SK-N-DZ (cell line): ENCODE measurements around the gene ANO2.

Experiments
- DNase-seq: peaks from one replicate; pipeline ENCODE4 v3.0.0-alpha.2; 2015; ENCODE audit warnings: low spot score

ANO2 gene

DNA sequence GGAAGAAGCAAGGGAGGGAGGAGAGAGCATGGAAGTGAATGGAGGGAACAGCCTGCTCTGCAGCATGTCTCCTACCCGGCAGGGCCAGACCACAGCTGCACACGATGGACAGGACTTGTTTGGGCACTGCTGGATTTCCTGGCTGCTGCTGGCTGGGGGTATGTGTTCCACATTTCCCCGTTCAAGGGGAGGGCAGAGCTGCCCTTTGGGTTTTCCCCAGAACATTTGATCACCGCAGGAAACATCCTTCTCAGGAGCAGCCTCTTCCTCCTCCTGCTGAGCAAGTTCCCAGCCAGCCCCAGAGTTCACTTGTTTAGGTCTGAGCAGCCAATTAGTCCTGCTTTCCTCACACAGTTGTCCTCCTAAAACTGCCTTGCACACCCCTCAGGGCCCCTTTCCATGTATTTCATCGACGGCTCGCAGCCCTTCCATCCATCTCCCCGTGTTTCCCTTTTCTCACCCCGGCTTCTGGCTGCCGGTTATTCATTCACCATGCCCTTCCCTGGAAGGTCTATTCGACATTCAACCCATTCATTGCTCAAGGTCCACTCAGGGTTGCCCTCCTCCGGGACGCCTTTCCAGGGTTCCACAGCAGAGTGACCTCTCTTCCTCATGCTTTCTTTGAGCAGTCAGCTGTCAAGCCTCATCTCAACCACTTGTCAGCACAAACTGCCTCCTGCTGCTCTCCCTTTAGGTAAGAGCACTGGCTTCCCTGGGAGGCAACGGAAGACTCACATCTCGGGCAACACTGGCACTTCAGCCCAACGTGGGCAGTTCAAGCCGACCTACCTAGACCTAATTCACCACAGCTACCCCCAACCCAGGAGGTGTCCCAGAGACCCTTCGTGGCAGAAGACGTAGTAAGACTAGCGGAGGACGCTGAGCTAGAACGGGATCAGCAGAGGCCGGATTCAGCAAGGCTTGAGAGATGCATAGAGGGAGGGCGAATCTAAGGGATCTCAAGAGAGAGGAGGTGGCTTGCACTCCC is 20.1 kb upstream of the ANO2 start:
- no peak for DNase-seq

DNA sequence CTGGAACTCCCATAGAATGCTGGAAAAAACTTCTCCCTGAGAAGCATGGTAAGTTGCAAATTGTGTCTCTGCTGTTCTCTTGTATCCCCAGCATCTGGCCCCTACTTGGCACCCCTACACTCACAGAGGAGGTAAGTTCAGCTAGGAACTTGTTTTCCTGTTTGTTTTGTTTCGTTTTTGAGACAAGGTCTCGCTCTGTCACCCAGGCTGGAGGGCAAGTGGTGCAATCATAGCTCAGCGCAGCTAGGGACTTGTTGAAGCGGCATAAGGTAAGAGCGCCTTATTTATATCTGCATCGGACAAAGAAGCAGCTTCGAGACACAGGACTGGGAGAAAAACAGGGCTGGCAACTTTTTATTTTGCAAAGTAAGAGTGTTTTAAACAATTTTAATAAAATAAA is 18.5 kb upstream of the ANO2 start:
- DNase-seq: no peak

DNA sequence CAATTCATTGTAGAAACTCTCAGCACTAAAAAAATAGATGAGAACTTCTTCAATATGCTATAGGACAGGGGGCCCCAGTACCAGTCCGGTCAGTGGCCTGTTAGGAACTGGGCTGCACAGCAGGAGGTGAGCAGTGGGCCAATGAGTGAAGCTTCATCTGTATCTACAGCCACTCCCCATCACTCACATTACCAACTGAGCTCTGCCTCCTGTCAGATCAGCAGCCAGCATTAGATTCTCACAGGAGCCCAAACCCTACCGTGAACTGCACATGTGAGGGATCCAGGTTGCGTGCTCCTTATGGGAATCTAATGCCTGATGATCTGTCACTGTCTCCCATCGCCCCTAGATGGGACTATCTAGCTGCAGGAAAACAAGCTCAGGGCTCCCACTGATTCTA is 15.7 kb upstream of the ANO2 start:
- no peak for DNase-seq

DNA sequence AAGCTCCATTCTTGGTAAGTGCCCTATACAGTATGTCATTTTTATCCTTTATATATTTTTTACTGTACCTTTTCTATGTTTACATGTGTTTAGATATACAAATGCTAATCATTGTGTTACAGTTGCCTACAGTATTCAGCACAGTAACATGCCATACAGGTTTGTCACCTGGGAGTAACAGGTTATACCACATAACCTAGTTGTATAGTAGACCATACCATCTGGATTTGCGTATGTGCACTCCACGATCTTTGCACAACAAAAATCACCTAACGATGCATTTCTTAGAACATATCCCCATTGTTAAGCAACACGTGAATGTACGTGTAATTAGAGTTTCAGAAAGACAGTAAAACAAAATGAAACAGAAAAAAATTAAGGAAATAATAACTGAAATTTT is 11.9 kb upstream of the ANO2 start:
- no peak for DNase-seq

DNA sequence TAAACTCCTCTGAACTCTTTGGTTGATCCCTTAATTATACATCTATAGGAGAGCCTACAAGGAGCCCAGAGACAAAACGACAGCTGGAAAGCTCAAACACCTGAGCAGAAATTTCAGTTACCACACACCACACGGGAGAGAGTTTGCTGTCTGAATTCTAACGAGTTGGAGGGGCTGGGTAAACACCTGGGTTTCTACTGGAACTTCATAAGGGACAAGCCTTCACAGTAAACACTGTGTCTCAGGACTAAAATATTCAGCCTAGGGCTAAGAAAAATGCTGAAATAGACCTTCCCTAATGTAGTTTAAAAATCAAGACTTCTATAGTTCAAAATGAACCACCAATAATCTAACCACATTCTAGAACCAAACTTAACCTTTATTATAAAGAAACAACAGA is 9.6 kb upstream of the ANO2 start:
- no peak for DNase-seq

DNA sequence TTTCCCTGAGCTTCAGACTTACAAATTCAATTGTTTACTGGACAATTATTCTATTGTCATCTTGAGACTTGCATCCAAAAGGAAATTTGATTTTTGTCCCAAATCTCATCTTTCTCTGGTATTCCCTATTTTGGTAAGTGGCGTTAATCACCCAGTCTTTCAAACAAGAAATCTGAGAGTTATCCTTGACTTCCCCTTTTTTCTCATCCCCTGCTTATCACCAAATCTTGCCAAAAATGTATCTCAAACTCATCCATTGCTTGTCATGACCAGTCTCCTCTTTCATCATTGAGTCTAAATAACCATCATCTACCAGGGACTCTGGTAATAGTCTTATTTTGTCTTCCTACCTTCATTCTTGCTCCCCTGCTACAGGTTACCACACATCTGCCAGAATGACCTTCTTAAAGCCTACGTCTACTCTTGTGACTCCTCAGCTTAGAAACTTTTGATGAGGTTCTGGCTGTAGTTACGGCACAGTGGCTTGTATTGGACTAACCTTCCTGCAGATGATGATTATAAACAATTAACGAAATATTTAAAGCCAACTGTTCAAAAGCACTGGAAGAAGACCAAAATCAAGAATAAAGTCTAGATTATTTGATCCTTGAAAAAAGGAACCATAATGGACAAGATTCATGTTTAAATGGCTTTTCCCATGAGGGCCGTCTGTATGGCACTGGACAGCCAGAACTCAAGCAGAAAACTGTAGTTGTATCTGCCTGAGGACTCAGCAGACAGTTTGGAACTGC is 9.0 kb upstream of the ANO2 start:
- no peak for DNase-seq

DNA sequence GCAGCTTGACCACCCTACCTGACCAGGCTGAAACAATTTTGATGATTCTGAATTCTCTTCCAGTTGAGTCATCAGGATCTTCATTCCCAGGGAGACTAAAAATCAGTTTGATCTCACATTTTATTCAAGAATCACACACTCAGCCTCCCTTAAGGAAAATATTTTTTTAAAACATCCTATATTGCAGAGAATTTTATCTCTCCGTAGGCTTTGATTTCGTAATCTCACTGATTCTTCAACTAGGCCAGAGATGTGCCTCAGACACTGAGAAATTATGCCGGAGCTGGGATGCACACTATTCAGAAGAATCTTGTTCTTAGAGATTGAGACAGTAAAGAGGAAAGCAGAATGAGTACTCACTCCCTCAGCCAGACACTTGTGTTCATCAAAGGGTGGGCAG is 7.0 kb upstream of the ANO2 start:
- DNase-seq: no peak

DNA sequence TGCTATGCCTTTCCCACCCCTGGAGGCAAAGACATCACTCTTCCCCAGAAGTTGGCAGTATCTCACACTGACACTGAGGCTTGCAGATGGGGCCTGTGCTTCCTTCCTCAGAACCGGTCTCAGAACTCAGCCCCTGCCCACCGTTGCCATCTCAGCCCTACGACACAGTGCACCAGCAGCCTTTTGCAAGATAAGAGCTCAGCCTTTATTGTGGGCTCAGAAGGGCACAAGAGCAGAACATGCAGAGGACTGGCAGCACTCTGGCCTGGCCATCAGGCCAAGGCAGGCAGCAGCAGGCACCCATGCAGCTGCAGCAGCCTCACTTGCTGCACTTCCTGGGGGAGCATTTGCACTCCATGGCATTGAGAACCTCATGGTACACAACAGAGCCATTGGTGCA is 3.6 kb upstream of the ANO2 start:
- DNase-seq: no peak

DNA sequence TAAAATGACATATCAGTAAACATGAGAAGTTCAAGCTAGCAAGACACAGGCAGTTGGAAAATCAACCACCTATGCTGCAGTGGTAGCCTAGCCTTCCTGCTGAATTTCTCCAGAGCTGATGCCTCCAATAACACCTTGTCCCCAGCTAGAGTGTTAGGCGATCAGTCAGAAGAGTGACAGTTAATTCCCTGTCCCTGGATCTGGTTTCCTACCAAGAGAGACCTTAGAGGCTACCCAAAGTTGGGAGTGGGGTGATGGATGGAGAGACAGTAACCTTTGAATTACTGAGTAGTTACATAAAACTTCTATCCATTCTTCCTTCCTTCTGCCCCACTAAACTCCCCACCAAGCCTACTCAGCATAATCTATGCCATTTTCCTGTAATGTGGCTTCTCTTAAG is 1.9 kb upstream of the ANO2 start:
- DNase-seq: no peak

DNA sequence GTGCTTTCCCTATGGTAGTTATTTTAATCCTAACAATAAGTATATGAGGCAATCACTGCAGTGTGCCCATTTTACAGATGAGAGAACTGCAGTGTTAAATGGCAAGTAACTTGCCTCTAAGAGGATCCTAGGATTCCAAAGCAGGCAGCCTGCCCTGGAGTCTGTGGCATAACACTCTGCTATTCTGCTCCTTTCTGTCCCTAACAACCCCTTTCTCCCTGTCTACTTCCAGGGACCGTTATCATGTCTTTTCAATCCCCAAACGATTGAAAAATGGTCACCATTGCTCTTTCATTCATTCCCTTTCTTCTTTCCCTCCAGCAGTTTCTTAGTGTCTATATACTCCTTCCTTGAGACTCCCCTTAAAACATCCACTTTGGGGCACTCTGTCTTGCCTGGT is 1.3 kb upstream of the ANO2 start:
- no peak for DNase-seq

DNA sequence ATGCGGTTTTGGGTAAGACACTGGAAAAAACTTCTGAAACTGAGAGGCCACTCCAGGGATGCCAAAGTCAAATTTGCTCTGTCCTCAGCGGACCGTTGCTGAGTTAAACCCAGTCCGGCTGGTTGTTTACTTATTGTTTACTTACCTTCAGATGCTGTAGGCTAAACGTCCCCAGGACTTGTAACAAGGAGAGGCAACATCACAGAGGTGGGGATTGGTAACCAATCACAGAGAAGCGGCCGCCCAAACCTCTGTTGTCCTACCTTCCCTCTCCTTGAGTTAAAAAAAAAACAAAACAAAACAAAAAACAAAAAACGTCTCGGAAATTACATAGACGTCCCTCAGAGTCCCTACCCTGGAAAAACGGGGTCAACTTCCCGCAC is 380 bp downstream of the ANO2 start:
- DNase-seq: no peak

DNA sequence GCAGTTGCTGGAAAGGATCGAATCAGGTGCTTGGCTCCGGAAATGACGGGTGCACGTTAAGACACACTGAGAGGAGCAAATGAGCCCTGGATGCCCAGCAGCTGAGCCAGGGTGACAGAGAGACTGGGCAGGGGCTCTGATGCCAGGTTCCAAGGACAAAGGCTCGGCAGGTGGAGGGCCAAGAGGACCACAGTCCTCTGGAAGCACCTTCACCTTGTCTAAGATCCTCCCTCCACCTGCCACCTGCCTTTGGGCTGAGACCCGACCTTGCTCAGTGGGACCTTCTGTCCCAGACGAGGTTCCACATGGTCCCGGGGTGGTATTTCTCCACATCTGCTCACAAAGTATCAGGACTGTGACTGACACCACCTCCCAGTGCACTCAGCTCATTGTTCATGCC is 1.0 kb downstream of the ANO2 start:
- no peak for DNase-seq

DNA sequence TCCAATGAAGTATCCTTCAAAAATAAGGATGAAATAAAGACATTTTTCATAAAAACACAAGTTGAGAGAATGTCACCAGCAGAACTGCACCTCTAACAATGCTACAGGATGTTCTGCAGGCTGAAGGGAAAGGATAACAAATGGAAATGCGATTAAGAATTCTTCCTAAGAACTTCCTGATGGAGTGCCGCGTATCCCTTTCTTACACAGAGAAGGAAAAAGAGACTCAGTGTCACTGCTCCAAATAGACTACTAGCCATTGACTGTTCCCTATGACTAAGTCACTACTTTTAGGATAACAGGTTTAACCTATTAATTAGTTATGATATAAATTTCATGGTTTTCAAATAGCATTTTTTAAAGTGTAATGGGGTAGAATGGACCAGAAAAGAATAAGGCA is 3.2 kb downstream of the ANO2 start:
- no peak for DNase-seq

DNA sequence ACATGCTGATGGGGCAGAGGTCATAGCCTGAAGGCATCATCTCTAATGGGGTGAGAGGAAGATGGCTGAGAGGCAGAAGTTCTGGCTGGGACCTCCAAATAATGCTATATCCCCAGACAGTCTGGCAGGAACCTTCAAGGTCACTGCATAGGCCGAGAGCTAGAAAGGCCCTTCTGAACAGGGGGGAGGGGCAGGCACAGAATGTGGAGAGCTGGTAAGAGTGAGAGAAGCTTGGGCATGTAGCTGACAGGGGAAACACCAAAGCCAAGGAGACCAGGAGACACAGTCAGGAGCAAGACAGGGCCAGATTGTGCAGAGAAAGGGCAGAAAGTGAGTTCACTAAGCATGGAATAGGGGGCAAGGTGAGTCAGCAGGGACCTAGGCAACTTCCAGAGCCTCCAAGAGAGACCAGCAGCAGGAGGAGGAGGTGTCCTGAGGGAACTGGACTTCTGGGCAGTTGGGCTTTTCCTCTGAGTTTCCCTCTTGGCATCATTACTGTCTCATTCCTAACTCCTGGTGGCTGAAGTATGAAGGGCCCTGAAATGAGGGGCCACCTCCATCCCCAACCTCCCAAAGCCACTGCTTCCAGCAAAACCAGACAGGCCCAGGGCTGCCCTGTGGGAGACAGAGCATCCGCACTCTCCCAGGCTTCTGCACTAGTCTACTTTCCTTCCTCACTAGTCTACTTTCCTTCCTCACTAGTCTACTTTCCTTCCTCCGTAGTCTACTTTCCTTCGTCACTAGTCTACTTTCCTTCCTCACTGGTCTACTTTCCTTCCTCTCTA is 17.1 kb downstream of the ANO2 start:
- DNase-seq: no peak

DNA sequence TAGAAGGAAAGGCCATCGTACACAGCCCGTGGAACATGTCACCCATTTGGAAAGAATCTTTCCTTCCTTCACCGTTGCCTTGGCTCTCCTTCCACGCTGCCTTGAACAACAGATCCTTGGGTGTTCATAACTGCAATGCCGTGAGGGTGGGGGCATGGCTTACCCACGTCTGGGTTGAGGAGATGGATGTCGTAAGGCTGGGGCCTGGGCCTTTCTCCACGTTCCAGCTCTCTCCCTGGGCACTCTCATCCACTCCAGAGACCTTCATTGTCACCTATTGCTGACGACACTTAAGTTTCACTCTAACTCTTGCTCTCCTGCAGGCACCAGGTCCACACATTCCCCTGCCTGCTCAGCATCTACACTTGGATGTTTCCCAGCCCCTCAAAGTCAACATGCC is 19.4 kb downstream of the ANO2 start:
- DNase-seq: no peak

DNA sequence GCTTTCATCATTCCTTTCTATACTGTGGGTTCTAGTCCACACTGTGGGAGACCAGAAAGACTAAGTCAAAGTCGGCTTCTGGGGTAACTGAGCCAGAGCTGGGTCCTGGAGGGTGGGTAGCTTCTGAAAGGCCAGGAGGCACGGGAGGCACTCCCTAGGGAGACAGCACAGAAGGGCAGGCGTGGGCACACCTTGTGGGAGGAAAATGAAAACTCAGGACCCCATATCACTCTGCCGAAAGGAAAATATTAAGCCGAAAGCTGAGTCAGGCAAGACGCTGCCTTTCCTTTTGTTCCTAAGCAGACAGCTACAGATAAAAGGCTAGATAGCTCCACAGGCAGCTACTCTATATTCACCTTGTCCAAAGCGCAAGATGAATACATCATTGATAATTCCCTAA is 20.7 kb downstream of the ANO2 start:
- DNase-seq: no peak

DNA sequence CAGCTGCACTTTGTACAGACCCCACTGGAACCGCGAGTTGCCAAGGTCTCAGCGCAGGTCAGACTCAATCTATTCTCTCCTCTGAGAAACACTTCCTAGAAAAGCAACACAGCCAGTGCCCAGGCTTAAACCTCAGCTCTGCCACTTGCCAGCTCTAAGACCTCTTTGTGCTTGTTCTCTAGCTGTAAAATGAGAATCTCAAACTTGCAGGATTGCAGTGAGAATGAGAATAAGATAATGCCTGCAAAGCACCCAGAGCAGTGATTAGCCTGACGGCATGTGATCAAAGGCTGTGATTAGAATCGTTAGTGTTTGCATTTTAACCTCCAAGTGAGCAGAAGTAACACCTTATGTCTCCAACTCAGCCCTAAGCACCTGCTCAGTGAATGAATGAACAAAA is 21.3 kb downstream of the ANO2 start:
- DNase-seq: no peak

DNA sequence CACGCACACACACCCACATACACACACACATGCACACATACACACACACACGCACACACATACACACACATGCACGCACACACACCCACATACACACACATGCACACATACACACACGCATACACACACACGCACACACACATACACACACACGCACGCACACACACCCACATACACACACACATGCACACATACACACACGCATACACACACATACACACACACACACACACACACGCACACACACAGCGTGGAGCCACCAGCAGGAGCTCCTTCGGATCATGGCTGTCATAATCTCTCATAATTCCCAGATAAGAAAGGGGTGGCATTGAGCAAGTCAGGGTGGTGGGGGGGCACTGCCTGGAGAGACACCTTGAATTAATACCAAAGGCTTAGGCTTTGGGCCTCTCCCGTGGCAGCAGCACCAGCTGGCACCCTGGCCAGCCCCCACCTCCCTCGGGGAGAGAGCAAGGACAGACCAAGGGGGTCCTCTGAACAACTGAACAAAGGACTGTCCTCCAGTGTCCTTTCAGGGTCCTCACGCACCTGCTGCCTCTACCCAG is 21.9 kb downstream of the ANO2 start:
- no peak for DNase-seq

DNA sequence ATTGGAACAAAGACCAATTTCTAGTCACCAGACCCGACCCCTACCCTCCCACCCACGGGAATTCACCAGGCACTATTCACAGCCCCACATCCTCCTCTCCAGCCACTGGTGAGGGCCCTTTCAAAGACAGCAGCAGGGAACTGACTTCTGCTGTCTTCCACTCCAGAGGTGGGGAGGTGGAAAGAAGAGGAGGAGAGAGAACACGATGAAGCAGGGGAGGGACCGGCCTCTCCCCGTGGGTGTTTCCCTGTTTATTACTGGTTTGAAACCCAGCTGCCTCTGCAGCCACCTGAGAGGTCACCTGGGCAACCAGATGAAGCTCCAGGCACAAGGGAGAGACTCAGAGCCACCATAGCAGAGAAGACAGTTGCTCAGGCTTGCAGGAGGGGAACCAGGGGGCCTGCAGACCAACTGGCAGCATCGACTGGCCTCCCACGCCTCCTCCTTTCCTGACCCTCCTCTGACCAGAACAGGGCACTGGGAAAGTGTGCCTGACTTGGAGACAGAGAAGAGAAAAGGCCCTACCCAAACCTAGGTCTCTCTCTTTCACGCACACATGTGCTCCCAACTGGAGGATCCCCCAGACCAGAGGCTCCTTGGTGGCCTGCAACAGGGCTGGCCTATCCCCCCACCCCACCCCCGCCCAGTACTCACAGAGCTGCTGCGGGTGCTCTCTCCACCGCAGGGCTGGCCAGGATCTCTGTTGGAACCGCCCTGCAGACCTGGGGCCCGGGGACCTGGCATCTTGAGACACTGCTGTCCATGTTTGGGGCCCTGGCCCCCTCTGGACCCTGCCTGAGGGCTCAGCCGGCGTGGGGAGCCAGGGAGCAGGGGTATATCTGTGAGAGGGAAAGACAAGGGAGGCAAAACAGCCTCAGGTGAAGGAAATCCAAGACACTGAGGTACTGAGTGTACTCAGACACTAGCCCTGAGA is 22.8 kb downstream of the ANO2 start:
- DNase-seq: no peak

DNA sequence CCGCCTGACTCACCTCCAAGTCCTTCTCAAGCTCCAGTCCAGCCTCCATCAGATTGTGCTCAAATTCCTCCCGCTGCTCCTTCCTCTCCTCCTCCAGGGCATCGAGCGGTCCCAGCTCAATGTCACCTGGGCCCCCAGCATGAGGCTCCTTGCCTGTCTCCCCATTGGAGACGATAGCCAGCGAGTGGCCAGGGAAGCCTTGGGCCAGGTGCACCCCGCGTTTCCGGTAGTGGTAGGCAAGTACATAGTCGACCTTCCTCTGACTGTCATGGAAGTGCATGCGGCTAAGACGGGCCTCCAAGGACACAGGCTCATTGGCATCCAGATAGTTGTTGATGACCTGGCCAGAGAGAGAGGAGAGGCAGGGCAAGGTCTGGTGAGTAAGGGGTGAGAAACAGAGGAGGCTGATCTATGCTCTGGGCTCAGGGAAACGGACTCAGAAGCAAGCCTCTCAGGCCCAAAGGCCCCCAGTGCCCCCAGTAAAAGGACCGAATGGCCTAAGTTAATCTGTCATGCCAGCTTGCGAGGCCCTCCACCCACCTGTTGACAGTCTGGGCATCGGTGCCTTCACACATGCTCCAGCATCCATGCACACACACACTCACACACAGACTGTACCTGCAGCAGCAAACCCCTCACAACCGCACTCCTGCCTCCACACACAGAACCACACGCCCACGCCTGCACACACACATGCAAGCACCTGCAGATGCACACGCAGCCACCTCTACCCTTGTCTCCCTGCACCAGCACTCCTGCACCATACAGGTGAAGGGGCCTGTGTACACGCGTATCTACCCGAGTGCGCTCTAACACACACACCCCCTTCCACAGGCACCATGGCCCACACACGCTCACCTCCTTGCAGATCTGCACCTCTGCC is 23.8 kb downstream of the ANO2 start:
- no peak for DNase-seq
